HepG2 (cell line): ENCODE measurements around the gene APOC3. TPM values are rescaled to one million over a fixed set of nuclear protein-coding genes. Genes with fewer than 3 reads are reported as not detected.

Experiments used
- ATAC-seq: fragments of 200-7000 bp; cut with Tn5 transposase; 3 replicates; pipeline ENCODE4 v1.9.1; 2020; ENCODE audit warnings: mild to moderate bottlenecking, moderate library complexity
- BruUV-seq: library from RNA; stranded (reverse); fragments of 400-500 nt; replicated peaks from 2 replicates; lab custom pipeline; 2021; lab: Mats Ljungman, UMichigan
- CTCF ChIA-PET: fragments of 300-600 bp; formaldehyde crosslinking; extraction: SDS; loops from one replicate; lab custom pipeline; 2021; ENCODE audit warnings: low total read pairs, inconsistent platforms, low intra/inter-chr PET ratio; lab: Yijun Ruan, JAX
- POLR2A ChIA-PET: fragments of 350-600 bp; sonication (Branson Sonifier 250); formaldehyde crosslinking; loops from one replicate; lab custom pipeline; 2020; ENCODE audit warnings: antibody characterized with exemption, inconsistent platforms; lab: Yijun Ruan, JAX
- DNase-seq: peaks from one replicate; pipeline ENCODE4 v3.0.0-alpha.2; 2015; ENCODE audit warnings: low spot score
- FAIRE-seq: peaks from 3 replicates; lab custom pipeline; 2011; peaks lifted over from hg19 to GRCh38; lab: Jason Lieb, UNC
- H2AFZ ChIP-seq: one replicate; pipeline ENCODE4 v1.6.1; 2011; ENCODE audit warnings: low read length, inconsistent platforms
- H3K27ac ChIP-seq: fragments of 300-600 bp; 3 replicates; pipeline ENCODE4 v1.8.0; 2011; ENCODE audit warnings: mixed run types, mild to moderate bottlenecking, mixed read lengths, low read length, inconsistent platforms; ENCODE audit not compliant: insufficient read depth; ENCODE audit errors: extremely low read length
- H3K27me3 ChIP-seq, 2 experiments: fragments of 200-600 bp in 1 of 2; 2 replicates in 1 of 2; 3 replicates in 1 of 2; pipeline versions ENCODE4 v1.6.0 to v1.8.0; 2011; ENCODE audit warnings: low read length in 2 of 2, mild to moderate bottlenecking in 2 of 2, moderate library complexity in 2 of 2, inconsistent platforms in 1 of 2; ENCODE audit not compliant: insufficient read depth in 2 of 2, control insufficient read depth in 1 of 2
- H3K36me3 ChIP-seq, 2 experiments: fragments of 200-600 bp in 1 of 2; replicated peaks in 1 of 2; 2 replicates in 1 of 2; 3 replicates in 1 of 2; pipeline versions ENCODE4 v1.5.1 to v1.8.0; 2011; ENCODE audit warnings: low read length in 2 of 2, inconsistent platforms in 1 of 2; ENCODE audit not compliant: insufficient read depth in 2 of 2, control insufficient read depth in 1 of 2
- H3K4me1 ChIP-seq: 2 replicates; pipeline ENCODE4 v1.5.1; 2012; ENCODE audit warnings: low read length, inconsistent platforms; ENCODE audit not compliant: insufficient read depth
- H3K4me2 ChIP-seq: 2 replicates; pipeline ENCODE4 v1.6.0; 2011; ENCODE audit warnings: low read depth, low read length, inconsistent platforms
- H3K4me3 ChIP-seq, 3 experiments: fragments of 200-600 bp in 1 of 3; sonication (generic), shearing (Covaris generic) in 1 of 3; replicated peaks in 1 of 3; 2 replicates each; pipeline ENCODE4 v1.5.1; 2011 to 2016; ENCODE audit warnings: low read length in 3 of 3, inconsistent platforms in 2 of 3, low read depth in 2 of 3, mild to moderate bottlenecking in 2 of 3, control low read depth in 1 of 3, mixed read lengths in 1 of 3; ENCODE audit not compliant: insufficient read depth in 1 of 3
- H3K79me2 ChIP-seq: one replicate; pipeline ENCODE4 v1.6.1; 2011; ENCODE audit warnings: low read length, inconsistent platforms; ENCODE audit not compliant: insufficient read depth
- H3K9ac ChIP-seq: 2 replicates; pipeline ENCODE4 v1.6.0; 2011; ENCODE audit warnings: mild to moderate bottlenecking, low read depth, low read length, inconsistent platforms; ENCODE audit not compliant: insufficient read depth
- H3K9me3 ChIP-seq: 2 replicates; pipeline ENCODE4 v1.5.1; 2012; ENCODE audit warnings: mild to moderate bottlenecking, low read length
- H4K20me1 ChIP-seq: 2 replicates; pipeline ENCODE4 v1.6.0; 2011; ENCODE audit warnings: inconsistent platforms, mild to moderate bottlenecking, low read length, moderate library complexity; ENCODE audit not compliant: insufficient read depth
- ARNT2 ChIP-seq: sonication (generic); formaldehyde crosslinking; IDR thresholded peaks from 2 replicates; pipeline ENCODE4 v1.8.0; 2022; ENCODE audit warnings: mild to moderate bottlenecking, low read depth, missing genetic modification reagents, moderate library complexity
- NRL ChIP-seq: sonication (generic); formaldehyde crosslinking; IDR thresholded peaks from 2 replicates; pipeline ENCODE4 v1.5.0; 2020; ENCODE audit warnings: missing genetic modification reagents, mild to moderate bottlenecking, moderate library complexity, borderline replicate concordance
- ONECUT2 ChIP-seq: sonication (generic); formaldehyde crosslinking; IDR thresholded peaks from 2 replicates; pipeline ENCODE4 v1.4.0; 2020; ENCODE audit warnings: missing genetic modification reagents
- WIZ ChIP-seq: sonication (generic); formaldehyde crosslinking; IDR thresholded peaks from 2 replicates; pipeline ENCODE4 v1.5.1; 2020; ENCODE audit warnings: mild to moderate bottlenecking, missing genetic modification reagents
- XBP1 ChIP-seq: sonication (generic); formaldehyde crosslinking; IDR thresholded peaks from 2 replicates; pipeline ENCODE4 v1.5.0; 2020; ENCODE audit warnings: missing genetic modification reagents
- ZNF33A ChIP-seq: sonication (generic); formaldehyde crosslinking; IDR thresholded peaks from 2 replicates; pipeline ENCODE4 v1.5.1; 2020; ENCODE audit warnings: missing genetic modification reagents, mild to moderate bottlenecking, moderate library complexity, borderline replicate concordance
- WGBS: methylation state at CpG from one replicate; pipeline ENCODE4 v1.1.6; 2017; ENCODE audit warnings: low lambda C conversion rate; 5-methylcytosine and 5-hydroxymethylcytosine counted together
- in situ Hi-C: cut with HindIII; loops from 2 replicates; pipeline ENCODE4 v1.10.0; 2017; ENCODE audit warnings: low pct_unique_long_range_greater_than_20kb; ENCODE audit not compliant: extremely low pct_ligation_motif_present
- intact Hi-C: fragments of 100-400 bp; cut with micrococcal nuclease; formaldehyde crosslinking; loops from one replicate; pipeline ENCODE4 v1.10.0; 2022; ENCODE audit not compliant: unreplicated experiment
- polyA plus RNA-seq, 8 experiments: library from polyadenylated mRNA; depleted of rRNA in 3 of 8; stranded (reverse) in 7 of 8; unstranded in 1 of 8; fragments of >200 nt; fragmentation: Illumina TruSeq in 4 of 8; extraction: Trizol in 4 of 8; gene quantifications; 2 replicates each; pipeline versions ENCODE4 v1.2.1 to v1.2.3, GENCODE V29; 2011 to 2016; ENCODE audit warnings: low read depth in 4 of 8, missing spikeins in 1 of 8, mixed read lengths in 1 of 8; ENCODE audit not compliant: insufficient read depth in 1 of 8
- total RNA-seq, 5 experiments: library from RNA; depleted of rRNA; stranded (reverse); fragments of >200 nt; fragmentation: Illumina TruSeq; extraction: Trizol; gene quantifications; 2 replicates each; pipeline ENCODE4 v1.2.3, GENCODE V29; 2016; ENCODE audit warnings: low read depth in 1 of 5
- TF ChIP-seq, protein P1 (sequence below): sonication (generic); formaldehyde crosslinking; IDR thresholded peaks from 2 replicates; pipeline ENCODE4 v1.5.1; 2020; ENCODE audit warnings: missing genetic modification reagents, mild to moderate bottlenecking, borderline replicate concordance
- TF ChIP-seq, protein P2 (sequence below): sonication (generic); formaldehyde crosslinking; IDR thresholded peaks from 2 replicates; pipeline ENCODE4 v1.8.0; 2022; ENCODE audit warnings: mild to moderate bottlenecking, missing genetic modification reagents, borderline replicate concordance

Gene APOC3
- total and polyA plus RNA-seq, 2 of the 13 experiments (the other 11 are each of a cell fraction or from before 2014, with no cell fraction given) = 314 to 687 TPM

DNA sequence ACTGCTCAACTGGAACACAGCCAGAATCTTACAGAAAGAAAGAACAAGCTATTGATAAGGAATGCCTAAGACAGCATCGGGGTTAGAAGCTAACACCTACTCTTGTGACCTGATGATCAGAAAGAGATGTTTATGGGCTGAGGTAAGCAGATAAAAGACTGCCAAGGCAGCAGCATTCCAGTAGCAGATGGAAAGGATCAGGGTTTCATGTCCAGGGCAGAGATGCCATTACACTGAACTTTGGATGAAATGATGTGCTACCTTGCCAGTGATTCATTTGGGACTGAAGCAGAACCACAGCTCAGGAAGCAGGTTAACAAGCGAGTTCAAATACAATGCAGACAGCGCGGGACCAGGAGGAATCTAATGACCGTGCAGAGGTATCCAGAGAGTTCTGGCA is 34.8 kb downstream of the APOC3 start:
- Histone ChIP-seq H3K4me3 (no peak overlapping the region), H3K4me1 (peaks cover 6% of the 10 kb centered on the region), H3K9ac (no peak overlapping the region), H3K36me3 (peaks cover 24 to 73% of the 10 kb centered on the region in 2 experiments), H4K20me1 (no peaks in the 10 kb centered on the region), H3K27me3 (no peaks in the 10 kb centered on the region), H3K4me2 (no peak overlapping the region), H3K79me2 (no peaks in the 10 kb centered on the region), H2AFZ (no peak overlapping the region), H3K27ac (no peak overlapping the region), H3K9me3 (no peaks in the 10 kb centered on the region)
- TF ChIP-seq XBP1 (CRISPR knock-in tag) = no peak
- TF ChIP-seq ONECUT2 (CRISPR knock-in tag) = no peak
- TF ChIP-seq, protein P1, sequence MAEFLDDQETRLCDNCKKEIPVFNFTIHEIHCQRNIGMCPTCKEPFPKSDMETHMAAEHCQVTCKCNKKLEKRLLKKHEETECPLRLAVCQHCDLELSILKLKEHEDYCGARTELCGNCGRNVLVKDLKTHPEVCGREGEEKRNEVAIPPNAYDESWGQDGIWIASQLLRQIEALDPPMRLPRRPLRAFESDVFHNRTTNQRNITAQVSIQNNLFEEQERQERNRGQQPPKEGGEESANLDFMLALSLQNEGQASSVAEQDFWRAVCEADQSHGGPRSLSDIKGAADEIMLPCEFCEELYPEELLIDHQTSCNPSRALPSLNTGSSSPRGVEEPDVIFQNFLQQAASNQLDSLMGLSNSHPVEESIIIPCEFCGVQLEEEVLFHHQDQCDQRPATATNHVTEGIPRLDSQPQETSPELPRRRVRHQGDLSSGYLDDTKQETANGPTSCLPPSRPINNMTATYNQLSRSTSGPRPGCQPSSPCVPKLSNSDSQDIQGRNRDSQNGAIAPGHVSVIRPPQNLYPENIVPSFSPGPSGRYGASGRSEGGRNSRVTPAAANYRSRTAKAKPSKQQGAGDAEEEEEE (CRISPR knock-in tag) = no peak
- no peak for TF ChIP-seq NRL (CRISPR knock-in tag)
- TF ChIP-seq ARNT2 (CRISPR knock-in tag) = no peak
- no peak for TF ChIP-seq WIZ (CRISPR knock-in tag)
- TF ChIP-seq, protein P2, sequence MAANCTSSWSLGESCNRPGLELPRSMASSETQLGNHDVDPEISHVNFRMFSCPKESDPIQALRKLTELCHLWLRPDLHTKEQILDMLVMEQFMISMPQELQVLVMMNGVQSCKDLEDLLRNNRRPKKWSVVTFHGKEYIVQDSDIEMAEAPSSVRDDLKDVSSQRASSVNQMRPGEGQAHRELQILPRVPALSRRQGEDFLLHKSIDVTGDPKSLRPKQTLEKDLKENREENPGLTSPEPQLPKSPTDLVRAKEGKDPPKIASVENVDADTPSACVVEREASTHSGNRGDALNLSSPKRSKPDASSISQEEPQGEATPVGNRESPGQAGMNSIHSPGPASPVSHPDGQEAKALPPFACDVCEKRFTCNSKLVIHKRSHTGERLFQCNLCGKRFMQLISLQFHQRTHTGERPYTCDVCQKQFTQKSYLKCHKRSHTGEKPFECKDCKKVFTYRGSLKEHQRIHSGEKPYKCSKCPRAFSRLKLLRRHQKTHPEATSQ (CRISPR knock-in tag) = no peak
- no peak for TF ChIP-seq ZNF33A (CRISPR knock-in tag)
- 100% methylated on average over 5 of the region's 5 CpGs for WGBS
- no TSS peak for BruUV-seq
- no peak for FAIRE-seq
- DNase-seq = no peak
- ChIA-PET CTCF (no interaction called here), POLR2A (no interaction called here)
- intact Hi-C loops (no loop called here), in situ Hi-C loops (no loop called here)
- ATAC-seq = no peak
